HG02885 (cell line): ENCODE data around the gene ANKRD6.

Source experiments
- ATAC-seq: cut with Tn5 transposase; IDR thresholded peaks from one replicate; pipeline ENCODE4 v1.9.1; 2021; ENCODE audit warnings: mild to moderate bottlenecking; ENCODE audit not compliant: unreplicated experiment, poor library complexity

The ANKRD6 gene

DNA sequence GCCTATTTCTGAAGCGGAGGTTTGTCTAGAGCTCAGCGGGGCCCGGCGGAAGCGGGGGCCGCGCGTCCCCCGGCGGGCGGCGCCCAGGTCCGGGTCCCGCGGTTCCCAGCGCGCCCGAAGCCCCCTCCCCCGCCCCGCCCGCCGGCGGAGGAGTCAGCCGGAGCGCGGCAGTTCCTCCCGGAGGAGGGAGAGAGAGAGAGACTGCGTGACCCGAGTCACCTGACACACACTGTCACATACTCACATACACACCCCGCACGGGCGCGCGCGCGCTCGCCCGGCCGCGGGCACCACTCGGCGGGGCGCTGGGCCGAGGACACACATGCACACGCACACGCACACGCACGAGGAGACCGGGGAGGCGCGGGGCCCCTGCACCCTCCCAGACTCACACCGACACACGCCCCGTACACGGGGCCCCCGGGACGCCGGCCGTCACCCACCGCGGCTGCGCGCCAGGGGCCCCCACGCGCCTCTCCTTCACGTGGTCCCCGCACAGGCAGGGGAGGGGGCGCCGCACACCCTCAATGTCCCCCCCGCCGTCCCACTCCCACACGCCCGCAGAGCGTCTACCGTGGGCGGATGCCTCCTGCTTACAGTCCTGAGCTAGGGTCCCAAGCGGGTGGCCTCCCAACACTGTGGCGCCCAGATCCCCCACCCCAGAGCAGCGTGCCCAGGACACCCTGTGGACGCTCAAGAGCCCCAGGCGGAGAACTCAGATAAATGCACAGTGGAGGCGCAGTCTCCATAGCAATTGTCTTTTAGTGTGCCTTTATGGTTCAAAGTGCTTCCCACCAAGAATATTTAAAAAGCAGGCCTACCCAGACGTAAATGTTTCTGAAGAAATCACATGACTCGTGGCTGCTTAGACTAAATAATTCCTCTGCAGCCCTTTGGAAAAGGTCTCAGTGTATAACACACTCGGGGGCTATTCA lies 20.6 kb upstream of the ANKRD6 start, which contains the start of gene RRAGD:
RRAGD (minus strand) TSS at position 203 of the 935 bp plus-strand sequence. CDS start 280 bp downstream, outside the sequence.
- peak; percentile 85 for ATAC-seq

DNA sequence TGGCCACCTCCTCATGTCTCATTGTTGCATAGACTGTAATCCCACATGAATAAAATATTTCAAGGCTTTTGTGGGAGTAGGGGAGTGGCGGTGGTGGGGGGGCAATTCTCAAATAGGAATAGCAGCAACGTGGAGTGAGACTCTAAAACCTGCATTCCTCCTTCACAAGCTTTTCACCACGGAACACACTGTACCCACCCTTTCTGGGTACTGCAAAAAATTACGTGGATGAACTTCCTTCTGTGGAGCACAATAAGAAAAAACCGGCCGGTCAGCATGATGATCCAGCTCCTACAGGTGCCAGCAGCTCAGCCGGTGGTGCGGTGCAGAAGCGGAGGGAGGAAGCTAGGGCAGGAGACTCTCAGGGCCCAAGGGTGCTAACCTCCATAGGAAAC lies 19.9 kb upstream of the ANKRD6 start:
- ATAC-seq = no peak

DNA sequence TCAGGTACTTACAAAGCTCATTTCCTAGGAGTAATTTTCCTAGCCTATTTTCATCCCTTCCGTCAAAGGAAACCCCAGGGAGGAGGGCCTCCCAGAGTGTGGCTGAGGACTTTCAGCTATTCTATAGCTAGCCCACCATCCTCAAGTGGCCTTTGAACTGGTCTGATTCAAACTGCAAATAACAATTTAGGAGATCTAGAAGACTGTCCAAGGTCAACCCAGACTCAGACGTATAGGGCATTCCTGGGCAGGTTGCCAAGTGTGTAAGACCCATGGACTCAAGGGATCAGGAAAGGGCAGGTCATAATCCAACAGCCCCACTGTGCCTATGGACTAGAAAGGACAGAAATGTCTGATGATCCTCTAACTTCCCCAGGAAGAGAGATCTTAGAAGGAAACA lies 18.7 kb upstream of the ANKRD6 start:
- no peak for ATAC-seq

DNA sequence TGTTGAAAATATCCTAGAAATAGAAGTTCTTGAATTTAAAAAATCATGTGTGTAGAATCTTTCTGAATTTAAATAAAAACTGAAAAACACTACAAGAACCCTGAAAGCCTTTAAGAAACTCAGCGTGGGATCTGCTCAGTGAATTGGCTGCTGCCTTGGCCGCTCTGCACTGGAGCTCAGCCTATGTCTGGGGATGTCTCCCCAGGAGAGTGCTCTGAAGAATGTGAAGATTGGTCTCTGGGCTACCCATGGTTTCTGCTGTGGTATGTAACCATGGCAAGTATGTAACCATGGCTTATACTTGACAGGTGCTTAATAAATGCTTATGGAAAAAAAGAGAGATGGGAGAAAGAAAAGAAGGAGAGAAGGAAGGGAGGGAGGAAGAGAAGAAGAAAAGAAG lies 17.8 kb upstream of the ANKRD6 start:
- no peak for ATAC-seq

DNA sequence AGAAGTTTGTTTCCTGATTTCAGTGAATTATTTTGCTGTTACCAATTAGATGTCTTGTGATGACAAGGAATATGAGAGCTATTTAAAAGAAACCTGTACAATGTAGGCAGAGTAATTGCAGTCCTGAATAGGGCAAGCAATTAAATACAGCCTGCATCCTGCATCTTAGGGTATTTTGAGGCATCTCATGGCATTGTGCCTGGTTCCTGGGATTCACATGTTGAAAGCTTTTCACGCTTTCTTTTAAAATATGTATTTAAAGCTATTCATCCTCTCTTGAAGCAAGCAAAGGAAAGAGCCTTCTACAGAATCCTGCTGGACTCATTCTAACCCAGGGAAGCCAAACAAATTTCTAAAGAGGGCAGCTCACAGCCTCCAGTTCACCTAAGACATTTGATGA lies 16.2 kb upstream of the ANKRD6 start:
- no peak for ATAC-seq

DNA sequence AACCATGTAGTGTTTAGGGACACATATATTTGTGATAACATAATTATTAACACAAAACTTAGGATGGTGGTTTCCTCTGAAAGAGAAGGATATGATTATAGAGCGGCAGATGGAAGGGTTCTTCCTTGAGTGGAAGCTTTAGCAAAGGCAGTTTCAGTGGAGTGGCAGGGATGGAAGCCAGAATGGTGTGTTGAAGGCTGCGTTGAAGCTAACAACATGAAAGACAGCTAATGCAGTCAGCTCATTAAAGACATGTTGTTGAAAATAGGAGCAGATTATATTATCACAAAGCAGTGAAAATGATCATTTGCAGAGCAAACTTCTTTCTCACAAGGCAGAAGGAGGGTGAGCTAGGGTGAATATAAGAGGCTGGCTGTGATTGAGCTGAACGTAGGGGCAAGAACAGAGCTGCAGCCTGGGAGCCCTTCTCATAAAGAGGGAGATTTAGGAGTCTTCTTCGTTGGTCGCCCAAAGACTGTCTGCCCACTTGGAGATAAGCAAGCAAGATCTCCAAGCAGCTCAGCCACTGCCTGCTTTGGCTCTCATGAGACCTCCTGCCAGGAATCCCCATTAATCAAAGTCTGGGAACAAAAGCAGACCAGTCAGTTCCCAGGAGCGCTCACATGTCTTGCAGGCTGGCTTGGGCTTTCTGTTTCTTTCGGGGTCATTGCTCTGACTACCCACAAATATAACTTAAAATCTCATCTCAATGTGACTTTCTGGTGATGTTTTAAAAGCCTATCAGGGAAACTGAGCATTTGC lies 2.6 kb upstream of the ANKRD6 start:
- ATAC-seq = no peak

DNA sequence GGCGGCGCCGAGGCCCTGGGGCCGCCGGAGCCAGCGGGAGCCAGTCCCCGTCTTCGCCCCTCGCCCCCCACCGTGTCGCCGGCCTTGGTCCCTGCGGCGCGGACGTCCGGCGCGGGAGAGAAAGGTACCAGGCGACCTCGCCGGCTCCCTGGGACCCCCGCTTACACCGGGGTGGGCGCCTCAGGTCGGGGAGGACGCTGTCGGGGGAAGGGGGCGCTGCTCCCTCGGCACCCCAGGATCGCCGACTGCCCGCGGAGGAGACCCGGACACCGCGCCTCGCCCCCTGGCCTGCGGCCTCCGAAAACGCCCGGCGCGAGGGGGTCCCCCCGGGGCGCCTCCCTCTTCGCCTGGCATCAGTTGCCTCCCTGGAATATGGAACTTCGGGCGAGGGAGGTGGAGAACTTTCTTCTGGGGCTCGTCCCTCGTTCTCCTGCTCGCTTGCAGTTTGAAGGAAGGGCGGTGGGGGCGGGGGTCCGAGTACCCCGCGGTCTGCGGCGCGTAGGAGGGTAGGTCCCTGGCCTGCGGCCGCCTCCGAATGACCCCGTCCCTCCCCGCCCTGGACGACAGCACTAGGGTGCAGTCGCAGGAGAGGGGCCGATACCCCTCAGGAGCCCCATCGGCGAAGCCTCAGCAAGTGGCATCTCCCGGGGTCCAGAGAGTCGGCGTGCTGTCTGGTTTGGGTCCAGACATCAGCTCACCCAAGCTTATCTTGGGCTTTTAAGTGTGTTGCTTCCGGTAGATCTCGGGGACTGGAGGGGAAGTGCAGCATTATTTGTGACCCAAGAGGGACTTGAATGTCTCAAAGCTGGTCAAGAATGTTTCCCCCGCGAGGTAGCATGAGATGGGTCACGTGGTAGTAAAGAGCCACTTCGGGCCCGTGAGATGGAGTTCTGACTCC lies 549 bp downstream of the ANKRD6 start:
- ATAC-seq = peak; percentile 37

DNA sequence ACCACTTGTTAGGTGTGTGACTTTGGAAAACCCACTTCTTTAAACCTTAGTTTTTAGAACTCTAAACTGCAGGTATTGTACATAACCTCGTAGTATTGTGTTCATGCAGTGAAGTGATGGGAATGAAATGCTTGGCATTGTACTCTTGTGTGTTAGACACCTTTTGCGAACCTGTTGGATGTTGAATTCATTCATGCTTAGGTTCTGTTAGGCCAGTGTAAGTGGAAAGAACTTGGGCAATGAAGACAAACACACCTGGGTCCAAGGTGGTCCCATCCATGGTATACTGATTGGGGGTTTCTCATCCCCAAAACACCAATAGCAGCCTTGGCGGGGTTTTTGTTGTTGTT lies 1.2 kb downstream of the ANKRD6 start:
- no peak for ATAC-seq

DNA sequence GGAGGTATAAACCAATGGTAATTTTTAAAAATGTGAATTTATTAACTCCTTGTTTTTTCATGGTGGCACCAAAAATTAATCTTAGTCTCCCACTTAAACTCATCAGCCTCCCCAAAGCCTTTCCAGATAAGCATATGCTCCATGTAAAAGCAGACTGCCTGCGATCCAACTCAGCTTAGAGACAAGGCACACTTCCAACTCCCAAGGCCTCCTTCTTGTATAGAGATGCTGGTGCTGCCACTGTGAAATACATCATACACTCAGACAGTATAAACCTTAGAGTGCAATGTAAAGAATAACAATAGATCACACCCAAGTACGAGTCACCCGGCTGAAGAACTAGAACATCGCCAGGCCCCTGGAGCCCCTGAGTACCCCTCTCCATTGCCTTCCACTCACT lies 2.0 kb downstream of the ANKRD6 start:
- ATAC-seq = no peak

DNA sequence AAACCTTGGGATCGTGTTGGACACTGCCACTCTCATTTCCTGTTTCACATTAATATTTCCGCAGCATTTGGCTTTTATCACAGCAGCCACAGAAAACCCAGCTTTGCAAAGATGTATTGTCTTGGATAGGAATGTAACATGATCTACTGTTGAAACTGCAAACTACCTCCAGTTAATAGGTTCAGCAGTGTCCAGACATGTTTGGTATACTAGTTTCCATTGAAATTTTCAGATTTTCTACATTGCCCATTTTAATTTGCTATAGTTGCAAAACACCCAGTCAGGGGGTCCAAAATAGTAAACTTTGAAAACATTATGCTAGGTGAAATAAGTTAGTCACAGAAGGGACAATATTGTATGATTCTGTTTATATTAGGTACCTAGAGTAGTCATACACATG lies 3.3 kb downstream of the ANKRD6 start:
- no peak for ATAC-seq

DNA sequence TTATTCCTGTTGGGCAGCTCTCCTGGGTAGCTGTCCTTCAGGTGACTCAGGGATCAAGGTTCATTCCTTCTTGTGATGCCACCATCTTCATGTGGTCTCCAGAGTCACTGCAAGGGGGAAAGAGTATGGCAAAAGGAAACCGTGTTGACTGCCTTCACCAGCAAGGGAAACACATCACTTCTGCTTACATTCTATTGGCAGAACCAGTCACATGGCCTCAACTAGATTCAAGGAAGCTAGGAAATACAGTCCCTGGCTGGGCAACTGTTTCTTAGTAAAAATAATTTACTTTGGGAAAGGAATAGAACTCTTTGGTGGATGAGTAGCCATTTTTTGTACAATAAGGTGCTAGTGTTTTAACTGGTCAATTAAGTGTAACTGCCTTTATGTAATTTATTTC lies 5.3 kb downstream of the ANKRD6 start:
- ATAC-seq = no peak

DNA sequence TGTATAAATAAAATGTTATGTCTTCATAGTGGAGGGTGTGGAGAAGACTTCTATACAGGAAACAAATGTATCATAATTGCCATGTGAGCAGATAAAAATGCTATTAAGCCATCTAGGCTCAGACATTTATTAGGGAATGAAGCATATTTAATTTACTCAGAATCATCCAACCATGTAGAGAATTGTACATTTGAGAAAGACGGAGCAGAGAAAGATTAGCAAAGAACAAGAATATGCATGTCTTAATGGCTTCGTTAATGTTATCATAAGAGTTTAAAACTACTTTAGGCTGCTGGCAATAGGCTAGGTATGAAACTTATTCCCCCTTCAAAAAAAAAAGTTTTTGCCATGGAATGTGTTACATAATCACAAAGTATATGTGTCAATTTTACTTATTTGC lies 6.1 kb downstream of the ANKRD6 start:
- ATAC-seq = no peak

DNA sequence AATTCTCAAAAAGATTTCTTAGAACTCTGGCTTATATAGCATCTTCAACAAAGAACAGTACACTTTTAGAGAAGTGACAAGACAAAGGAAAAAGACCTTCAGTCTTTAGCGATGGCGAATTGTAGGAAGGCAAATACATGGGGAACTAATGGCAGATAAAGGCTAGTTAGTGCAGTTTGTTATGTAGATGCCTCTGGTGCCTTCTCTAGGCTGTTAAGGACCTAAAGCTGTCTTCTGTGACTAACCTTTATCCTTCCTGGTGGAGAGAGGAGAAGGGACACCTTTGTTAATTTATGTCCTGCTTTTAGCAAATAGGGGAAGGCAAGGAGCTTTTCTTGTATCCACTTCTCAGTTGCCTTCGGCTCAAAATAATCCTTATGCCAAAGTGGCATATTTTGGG lies 7.2 kb downstream of the ANKRD6 start:
- no peak for ATAC-seq

DNA sequence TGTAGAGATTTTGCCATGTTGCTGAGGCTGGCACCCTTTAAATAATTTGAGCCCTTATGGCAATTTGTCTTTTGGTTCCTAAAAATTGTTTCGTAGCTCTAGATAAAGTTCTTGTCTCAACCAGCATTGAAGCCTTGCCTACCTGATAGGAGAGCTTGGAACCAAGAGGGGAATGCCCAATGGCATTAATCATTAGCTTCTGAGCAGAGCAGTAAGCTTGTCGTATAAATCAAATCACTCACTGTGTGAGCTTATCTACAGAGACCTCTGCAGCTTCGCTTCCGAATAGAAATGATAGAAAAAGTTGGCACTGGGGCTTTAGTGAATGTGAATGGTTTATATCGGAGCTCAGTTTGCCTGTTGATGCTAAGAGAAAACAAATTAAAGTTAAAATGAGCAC lies 10.7 kb downstream of the ANKRD6 start:
- no peak for ATAC-seq

DNA sequence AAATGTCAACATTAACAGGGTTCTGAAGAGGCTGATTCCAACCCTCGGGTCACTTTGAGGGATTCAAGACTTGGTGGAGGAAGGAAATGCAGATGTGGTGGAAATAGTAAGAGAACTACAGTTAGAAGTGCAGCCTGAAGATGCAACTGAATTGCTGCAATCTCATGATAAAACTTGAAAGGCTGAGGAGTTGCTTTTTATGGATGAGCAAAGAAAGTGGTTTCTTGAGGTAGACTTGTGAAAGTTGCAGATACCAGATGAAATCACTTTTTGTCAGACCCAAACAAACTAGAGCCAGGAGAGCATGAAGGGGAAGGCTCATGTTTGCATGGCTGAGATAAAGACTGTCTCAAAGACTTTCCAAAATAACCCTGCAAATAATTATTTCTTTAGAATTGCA lies 16.2 kb downstream of the ANKRD6 start:
- no peak for ATAC-seq

DNA sequence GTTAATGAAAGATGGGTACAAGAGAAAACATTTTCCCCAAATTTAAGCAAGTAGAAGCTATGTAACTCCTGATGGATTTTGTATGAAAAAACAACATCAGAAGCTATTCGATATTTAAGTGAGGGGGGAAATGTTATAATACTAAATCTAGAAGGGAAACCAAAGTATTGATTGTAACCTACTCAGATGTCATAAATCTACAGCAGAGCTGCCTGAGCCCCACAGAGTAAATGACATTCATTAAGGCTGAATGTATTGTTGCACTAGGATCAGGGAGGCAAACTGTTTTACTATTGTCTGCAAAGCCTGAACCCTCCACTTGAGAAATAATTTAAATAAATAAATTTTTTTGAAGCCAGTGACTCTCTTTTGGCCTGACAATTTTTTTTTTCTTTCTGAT lies 19.3 kb downstream of the ANKRD6 start:
- no peak for ATAC-seq

DNA sequence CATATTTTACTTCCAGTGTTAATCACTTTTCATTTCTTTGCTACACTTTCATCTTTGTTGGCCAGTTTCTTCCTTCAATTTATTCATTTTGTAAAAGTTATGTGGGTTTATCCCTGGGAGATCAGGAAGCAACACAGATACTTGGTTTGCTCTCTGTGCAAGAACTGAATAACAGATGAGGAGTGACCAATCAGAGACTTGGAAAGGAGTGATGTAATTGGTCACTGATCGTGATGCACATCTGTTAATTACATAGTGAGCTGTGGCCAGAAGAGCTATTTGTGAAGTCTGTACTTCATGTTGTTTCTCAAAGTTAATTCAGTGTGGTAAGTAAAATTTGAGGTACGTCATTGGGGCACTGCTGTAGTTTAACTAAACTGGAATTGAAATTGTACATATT lies 21.3 kb downstream of the ANKRD6 start:
- no peak for ATAC-seq

DNA sequence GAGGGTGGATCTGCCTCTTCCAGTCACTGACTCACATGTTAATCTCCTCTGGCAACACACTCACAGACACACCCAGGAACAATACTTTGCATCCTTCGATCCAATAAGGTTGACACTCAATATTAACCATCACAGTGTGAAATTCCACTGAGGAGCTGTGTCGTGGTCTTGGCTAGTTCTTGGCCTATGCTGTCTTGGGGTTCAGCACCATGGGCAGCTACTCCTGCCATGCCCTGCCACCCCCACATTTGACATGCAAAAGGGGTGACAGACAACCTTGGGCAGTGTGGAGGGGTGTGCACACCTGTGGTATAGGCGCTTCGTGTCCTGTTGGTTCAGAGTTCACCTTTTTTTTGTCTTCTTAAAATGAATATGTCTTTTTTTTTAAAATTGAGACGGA lies 25.8 kb downstream of the ANKRD6 start:
- ATAC-seq = no peak

DNA sequence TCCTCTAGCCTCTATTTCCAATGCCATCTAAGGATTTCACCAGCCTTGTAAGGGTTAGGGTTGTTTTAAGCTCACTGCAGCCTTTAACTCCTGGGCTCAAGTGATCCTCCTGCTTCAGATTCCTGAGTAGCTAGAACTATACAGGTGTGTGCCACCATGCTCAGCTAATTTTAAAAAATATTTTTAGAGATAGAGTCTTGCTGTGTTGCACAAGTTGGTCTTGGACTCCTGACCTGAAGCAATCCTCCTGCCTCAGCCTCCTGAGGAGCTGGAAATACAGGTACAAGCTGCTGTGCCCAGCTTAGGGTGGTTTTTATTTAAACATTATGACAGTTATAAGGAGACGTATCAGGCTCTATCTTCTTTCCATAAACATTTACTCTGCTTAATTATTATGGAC lies 26.5 kb downstream of the ANKRD6 start:
- no peak for ATAC-seq

DNA sequence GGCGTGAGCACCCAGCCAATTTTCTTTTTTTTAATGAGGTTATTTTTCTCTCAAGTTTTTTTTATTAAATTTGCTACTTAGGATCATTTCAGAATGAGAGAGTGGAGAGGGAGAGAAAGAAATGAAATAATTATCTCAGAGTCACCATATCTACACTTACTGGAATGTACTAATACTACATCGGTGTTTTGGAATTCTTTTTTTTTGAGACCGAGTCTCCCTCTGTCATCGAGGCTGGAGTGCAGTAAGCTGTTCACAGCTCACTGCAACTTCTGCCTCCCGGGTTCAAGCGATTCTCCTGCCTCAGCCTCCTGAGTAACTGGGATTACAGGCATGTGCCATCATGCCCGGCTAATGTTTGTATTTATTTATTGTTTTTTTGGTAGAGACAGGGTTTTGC lies 27.8 kb downstream of the ANKRD6 start:
- no peak for ATAC-seq

DNA sequence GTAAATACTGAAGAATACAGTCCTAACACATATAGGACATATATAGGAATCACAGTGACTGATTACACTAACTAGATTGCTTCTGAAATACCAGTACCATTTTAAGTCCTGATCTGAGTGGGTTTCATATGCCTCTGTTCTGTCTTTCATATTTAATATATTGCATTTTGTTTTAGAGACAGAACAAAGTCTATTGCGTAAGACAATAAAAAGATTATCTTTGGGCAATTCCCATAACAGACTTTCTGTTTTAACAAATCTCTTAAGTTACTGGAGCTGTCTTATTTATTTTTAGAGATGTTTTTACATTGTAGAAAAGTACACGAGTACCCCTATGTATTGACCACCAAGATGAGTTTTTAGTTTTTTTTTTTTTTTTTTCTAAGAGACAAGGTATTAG lies 29.6 kb downstream of the ANKRD6 start:
- ATAC-seq = no peak
